ENCODE data around the gene TERT.

Gene TERT

DNA sequence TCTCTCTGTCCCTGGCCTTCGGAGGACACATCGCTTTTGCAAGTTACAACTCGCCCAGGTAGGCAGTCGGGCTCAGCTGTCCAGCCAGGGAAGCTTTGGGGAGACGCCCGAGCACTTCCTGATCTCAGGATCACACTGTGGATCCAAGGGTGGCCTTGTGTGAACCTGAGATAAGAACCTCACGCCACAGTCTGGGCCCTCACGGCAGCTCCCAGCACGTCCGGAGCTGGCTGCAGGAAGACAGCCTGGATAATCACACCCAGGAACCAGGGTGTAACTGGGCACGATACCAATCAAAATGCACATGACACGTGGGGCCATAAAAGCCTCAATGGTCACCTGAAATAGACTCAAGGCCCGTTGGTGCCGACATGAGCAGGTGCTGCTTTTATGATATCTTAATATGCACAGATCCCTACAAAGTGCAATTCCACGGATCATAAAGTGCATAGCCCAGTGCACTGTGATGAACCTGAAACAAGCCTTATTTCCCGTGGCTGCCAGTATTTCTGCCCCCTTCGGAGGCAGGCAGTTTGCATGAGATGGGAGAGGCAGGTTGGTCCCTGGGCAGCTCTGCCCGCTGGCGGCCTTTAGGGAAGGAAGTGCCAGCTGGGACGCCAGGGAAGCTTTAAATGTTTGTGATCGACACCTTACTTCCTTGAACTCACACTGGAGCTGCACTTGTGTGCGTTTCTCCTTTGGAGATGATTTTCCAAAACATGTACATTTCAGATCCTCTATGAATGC, 55.2 kb downstream of the TERT start:
- Histone ChIP-seq H4K20me1 (ENCODE audit: insufficient read depth, low read length) (no peaks in the 10 kb centered on the region), H3K4me3 (ENCODE audit: low read length) (no peak overlapping the region), H3K4me2 (ENCODE audit: low read length) (no peak overlapping the region), H3K79me2 (ENCODE audit: low read length) (no peaks in the 10 kb centered on the region), H3K4me1 (ENCODE audit: low read length) (no peaks in the 10 kb centered on the region), H3K27me3 (ENCODE audit: low read depth, low read length) (no peaks in the 10 kb centered on the region), H2AFZ (ENCODE audit: low read depth, low read length) (no peak overlapping the region), H3K27ac (ENCODE audit: low read length) (no peak overlapping the region), H3K9ac (ENCODE audit: low read length) (no peak overlapping the region), H3K36me3 (replicated peaks; ENCODE audit: low read depth, low read length) (no peaks in the 10 kb centered on the region), H3K9me3 (ENCODE audit: insufficient read depth, low read length) (no peaks in the 10 kb centered on the region)
- TF ChIP-seq EZH2phosphoT487 (IDR thresholded peaks at IDR 0.05; ENCODE audit: low read depth): no peak
- TF ChIP-seq, protein P1, sequence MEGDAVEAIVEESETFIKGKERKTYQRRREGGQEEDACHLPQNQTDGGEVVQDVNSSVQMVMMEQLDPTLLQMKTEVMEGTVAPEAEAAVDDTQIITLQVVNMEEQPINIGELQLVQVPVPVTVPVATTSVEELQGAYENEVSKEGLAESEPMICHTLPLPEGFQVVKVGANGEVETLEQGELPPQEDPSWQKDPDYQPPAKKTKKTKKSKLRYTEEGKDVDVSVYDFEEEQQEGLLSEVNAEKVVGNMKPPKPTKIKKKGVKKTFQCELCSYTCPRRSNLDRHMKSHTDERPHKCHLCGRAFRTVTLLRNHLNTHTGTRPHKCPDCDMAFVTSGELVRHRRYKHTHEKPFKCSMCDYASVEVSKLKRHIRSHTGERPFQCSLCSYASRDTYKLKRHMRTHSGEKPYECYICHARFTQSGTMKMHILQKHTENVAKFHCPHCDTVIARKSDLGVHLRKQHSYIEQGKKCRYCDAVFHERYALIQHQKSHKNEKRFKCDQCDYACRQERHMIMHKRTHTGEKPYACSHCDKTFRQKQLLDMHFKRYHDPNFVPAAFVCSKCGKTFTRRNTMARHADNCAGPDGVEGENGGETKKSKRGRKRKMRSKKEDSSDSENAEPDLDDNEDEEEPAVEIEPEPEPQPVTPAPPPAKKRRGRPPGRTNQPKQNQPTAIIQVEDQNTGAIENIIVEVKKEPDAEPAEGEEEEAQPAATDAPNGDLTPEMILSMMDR (IDR thresholded peaks at IDR 0.05; ENCODE audit: low read depth, low read length): no peak

DNA sequence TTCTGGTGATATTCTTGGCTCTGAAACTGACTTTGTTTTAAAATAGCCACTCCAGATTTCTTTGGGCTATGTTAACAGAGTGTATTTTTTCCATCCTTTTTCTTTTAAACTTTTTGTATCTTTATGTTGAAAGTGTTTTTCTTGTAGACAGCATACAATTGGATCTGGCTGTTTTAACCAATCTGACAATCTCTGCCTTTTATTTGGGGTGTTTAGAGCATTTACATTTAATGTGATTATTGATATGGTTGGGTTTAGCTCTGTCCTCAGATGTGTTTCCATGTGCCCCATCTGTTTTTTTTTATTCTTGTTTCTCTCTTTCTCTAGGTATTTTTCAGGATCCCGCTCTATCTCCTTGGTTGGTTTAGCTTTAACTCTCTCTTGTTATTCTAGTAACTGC, 59.0 kb downstream of the TERT start:
- Histone ChIP-seq H3K9ac (ENCODE audit: low read length) (no peak overlapping the region), H4K20me1 (ENCODE audit: insufficient read depth, low read length) (no peaks in the 10 kb centered on the region), H3K36me3 (replicated peaks; ENCODE audit: low read depth, low read length) (no peaks in the 10 kb centered on the region), H3K27ac (ENCODE audit: low read length) (no peak overlapping the region), H3K9me3 (ENCODE audit: insufficient read depth, low read length) (no peaks in the 10 kb centered on the region), H3K4me2 (ENCODE audit: low read length) (no peak overlapping the region), H2AFZ (ENCODE audit: low read depth, low read length) (no peak overlapping the region), H3K4me1 (ENCODE audit: low read length) (no peaks in the 10 kb centered on the region), H3K27me3 (ENCODE audit: low read depth, low read length) (no peaks in the 10 kb centered on the region), H3K79me2 (ENCODE audit: low read length) (no peaks in the 10 kb centered on the region), H3K4me3 (ENCODE audit: low read length) (no peak overlapping the region)
- no peak for TF ChIP-seq EZH2phosphoT487 (IDR thresholded peaks at IDR 0.05; ENCODE audit: low read depth)
- TF ChIP-seq, protein P1 (IDR thresholded peaks at IDR 0.05; ENCODE audit: low read depth, low read length): no peak

DNA sequence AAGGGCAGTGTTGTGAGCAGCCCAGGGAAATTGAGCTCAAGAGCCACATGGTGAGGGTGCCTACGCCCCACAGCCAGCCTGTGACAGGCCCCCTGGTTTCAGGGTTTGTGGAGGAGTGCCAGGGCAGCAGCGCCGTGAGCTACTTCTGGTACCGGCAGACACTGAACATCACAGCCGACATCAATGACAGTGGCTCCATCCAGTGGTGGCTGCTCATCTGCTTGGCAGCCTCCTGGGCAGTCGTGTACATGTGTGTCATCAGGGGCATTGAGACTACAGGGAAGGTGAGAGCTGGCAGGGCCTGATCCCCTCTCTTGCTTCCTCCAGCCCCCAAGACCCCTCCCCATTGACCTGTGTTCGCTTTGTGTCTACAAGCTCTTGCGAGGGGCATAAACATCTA, 59.5 kb downstream of the TERT start:
- no peaks in the 10 kb centered on the region for H3K9me3 ChIP-seq (ENCODE audit: insufficient read depth, low read length)
- no peak overlapping the region for H2AFZ ChIP-seq (ENCODE audit: low read depth, low read length)
- H3K4me3 ChIP-seq (ENCODE audit: low read length): no peak overlapping the region
- H4K20me1 ChIP-seq (ENCODE audit: insufficient read depth, low read length): no peaks in the 10 kb centered on the region
- no peaks in the 10 kb centered on the region for H3K27me3 ChIP-seq (ENCODE audit: low read depth, low read length)
- no peak overlapping the region for H3K27ac ChIP-seq (ENCODE audit: low read length)
- TF ChIP-seq EZH2phosphoT487 (IDR thresholded peaks at IDR 0.05; ENCODE audit: low read depth): no peak
- TF ChIP-seq, protein P1 (IDR thresholded peaks at IDR 0.05; ENCODE audit: low read depth, low read length): no peak
- no peak overlapping the region for H3K4me2 ChIP-seq (ENCODE audit: low read length)
- H3K9ac ChIP-seq (ENCODE audit: low read length): no peak overlapping the region
- H3K36me3 ChIP-seq (replicated peaks; ENCODE audit: low read depth, low read length): no peaks in the 10 kb centered on the region
- no peaks in the 10 kb centered on the region for H3K79me2 ChIP-seq (ENCODE audit: low read length)
- H3K4me1 ChIP-seq (ENCODE audit: low read length): no peaks in the 10 kb centered on the region

DNA sequence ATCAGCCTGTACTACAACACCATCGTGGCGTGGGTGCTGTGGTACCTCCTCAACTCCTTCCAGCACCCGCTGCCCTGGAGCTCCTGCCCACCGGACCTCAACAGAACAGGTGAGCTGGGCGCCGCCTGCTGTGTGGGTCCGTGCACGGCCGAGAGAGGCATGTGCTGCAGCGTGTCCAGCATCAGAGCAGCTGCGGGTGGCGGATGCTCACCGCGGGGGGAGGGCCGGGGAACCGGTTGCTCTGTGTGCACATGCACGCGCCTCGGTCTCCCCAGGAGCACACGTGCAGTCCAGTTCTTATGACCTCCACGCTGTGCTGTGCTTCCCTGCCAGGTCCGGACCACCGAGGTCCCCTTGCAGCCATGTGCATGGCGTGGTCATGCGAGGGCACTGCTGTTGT, 62.1 kb downstream of the TERT start:
- H2AFZ ChIP-seq (ENCODE audit: low read depth, low read length): no peak overlapping the region

More for the DNA sequence above, 62.1 kb downstream of the TERT start:
- no peaks in the 10 kb centered on the region for H3K36me3 ChIP-seq (replicated peaks; ENCODE audit: low read depth, low read length)
- H3K4me1 ChIP-seq (ENCODE audit: low read length): no peaks in the 10 kb centered on the region
- H3K79me2 ChIP-seq (ENCODE audit: low read length): no peaks in the 10 kb centered on the region
- H3K27me3 ChIP-seq (ENCODE audit: low read depth, low read length): no peaks in the 10 kb centered on the region
- no peaks in the 10 kb centered on the region for H4K20me1 ChIP-seq (ENCODE audit: insufficient read depth, low read length)
- TF ChIP-seq, protein P1 (IDR thresholded peaks at IDR 0.05; ENCODE audit: low read depth, low read length): no peak
- TF ChIP-seq EZH2phosphoT487 (IDR thresholded peaks at IDR 0.05; ENCODE audit: low read depth): no peak
- H3K4me2 ChIP-seq (ENCODE audit: low read length): no peak overlapping the region
- H3K9me3 ChIP-seq (ENCODE audit: insufficient read depth, low read length): no peaks in the 10 kb centered on the region
- no peak overlapping the region for H3K4me3 ChIP-seq (ENCODE audit: low read length)
- H3K27ac ChIP-seq (ENCODE audit: low read length): no peak overlapping the region
- H3K9ac ChIP-seq (ENCODE audit: low read length): no peak overlapping the region
